Ovary (tissue), 9 donors: ENCODE results near the gene CAPN14. TPM values are rescaled to one million over a fixed set of nuclear protein-coding genes. Genes with fewer than 3 reads are reported as not detected.

ENCODE experiments used
- DNase-seq, 5 donors: peaks; one replicate each; pipeline ENCODE4 v3.0.0-alpha.2; 2019 to 2020
- H3K27ac ChIP-seq, 2 donors: fragments of 200-600 bp; one replicate each; pipeline versions ENCODE4 v1.5.1 to v1.8.0; 2019 to 2022
- H3K27me3 ChIP-seq: fragments of 200-600 bp; one replicate; pipeline ENCODE4 v1.8.0; 2022
- H3K36me3 ChIP-seq: fragments of 200-600 bp; sonication (generic); one replicate; pipeline ENCODE4 v1.5.1; 2019
- H3K4me1 ChIP-seq: one replicate; pipeline ENCODE4 v1.8.1; 2013; ENCODE audit warnings: mild to moderate bottlenecking, moderate library complexity; ENCODE audit not compliant: insufficient read depth
- H3K4me3 ChIP-seq: fragments of 200-600 bp; sonication (generic); one replicate; pipeline ENCODE4 v1.5.1; 2017
- H3K9me3 ChIP-seq, 2 donors: fragments of 200-600 bp in 1 of 2; sonication (generic) in 1 of 2; one replicate each; pipeline versions ENCODE4 v1.5.1 to v1.8.1; 2013 to 2019; ENCODE audit warnings: mild to moderate bottlenecking in 1 of 2, moderate library complexity in 1 of 2
- CTCF ChIP-seq, 3 donors: fragments of 450-650 bp in 2 of 3; fragments of 200-600 bp in 1 of 3; IDR thresholded peaks; one replicate each; pipeline versions ENCODE4 v1.5.1 to v1.8.0; 2016 to 2022; ENCODE audit warnings: antibody characterized with exemption in 3 of 3, mild to moderate bottlenecking in 1 of 3
- EP300 ChIP-seq: sonication (generic); formaldehyde crosslinking; IDR thresholded peaks from one replicate; pipeline ENCODE4 v1.6.1; 2017; ENCODE audit warnings: antibody characterized with exemption
- POLR2A ChIP-seq: fragments of 450-650 bp; IDR thresholded peaks from one replicate; pipeline ENCODE4 v1.6.1; 2017; ENCODE audit warnings: antibody characterized with exemption, mild to moderate bottlenecking, moderate library complexity
- WGBS, 3 donors: extraction: QIAGEN DNeasy Blood & Tissue Kit in 1 of 3; methylation state at CpG; one replicate each; pipeline versions ENCODE4 v1.1.5 to v1.1.7; 2013 to 2017; 5-methylcytosine and 5-hydroxymethylcytosine counted together
- intact Hi-C, 4 donors: fragments of 100-400 bp; cut with DNase I; formaldehyde crosslinking; loops; one replicate each; pipeline versions ENCODE4 v1.11.0 to v1.15.1; 2022 to 2023
- polyA plus RNA-seq, 2 donors: library from polyadenylated mRNA; stranded (reverse); fragments of 200-250 nt in 1 of 2; fragments of 350-450 nt in 1 of 2; fragmentation: Illumina TruSeq in 1 of 2; extraction: RNeasy Lipid Tissue Mini Kit (QIAGEN cat#74804) in 1 of 2; gene quantifications; one replicate each; pipeline ENCODE4 v1.2.3, GENCODE V29; 2013 to 2014
- total RNA-seq, 7 donors: library from RNA; depleted of rRNA in 2 of 7; stranded (reverse); fragments of >200 nt in 2 of 7; fragmentation: NEBNext Ultra II Directional in 3 of 7; extraction: Animal tissue kit (Norgen Biotek cat#: 25700) in 3 of 7; gene quantifications; one replicate each; pipeline versions ENCODE4 v1.1.0 to v1.2.4, GENCODE V29; 2016 to 2023
- donor health status: DM: no; HTN: no; CAD: no; lungs with moderate emphysema.
- donor health status: DM: no; HTN: no; CAD: no.
- donor health status: Bipolar disorder and iron deficiency.
- donor health status: DM: yes; HTN: yes; CAD: no.
- donor health status: DM: no; HTN: no; CAD: no.
- donor health status: DM: yes; HTN: yes; CAD: no.

The CAPN14 gene
- total and polyA plus RNA-seq, 9 donors: 0.05 to 0.23 (median 0.05) TPM; not detected in 2

GRCh38 chr2:31163011-31163539, 54.2 kb downstream of the CAPN14 start:
- no peaks in the 10 kb centered on the region for H3K36me3 ChIP-seq
- no peak overlapping the region for H3K27ac ChIP-seq
- 47 to 63% (median 57%) methylated on average over 6 of the region's 6 CpGs for WGBS, 3 donors
- no peaks in the 10 kb centered on the region for H3K9me3 ChIP-seq
- intact Hi-C loops: loop anchor here in 1 of 4 donors (10.0 kb wide), 1 partner anchor 428 kb away; no protein-coding TSS in a partner anchor
- DNase-seq: no peak
- no peak overlapping the region for H3K4me3 ChIP-seq
- no peaks in the 10 kb centered on the region for H3K4me1 ChIP-seq
- no peaks in the 10 kb centered on the region for H3K27me3 ChIP-seq
- TF ChIP-seq POLR2A (no peak), EP300 (no peak), CTCF (IDR thresholded peaks at IDR 0.05) (no peak)

GRCh38 chr2:31161637-31162036, 55.7 kb downstream of the CAPN14 start:
- WGBS, 3 donors: 83 to 87% (median 84%) methylated on average over 6 of the region's 6 CpGs
- Histone ChIP-seq H3K4me3 (no peak overlapping the region), H3K27ac (no peak overlapping the region), H3K4me1 (no peaks in the 10 kb centered on the region), H3K27me3 (no peaks in the 10 kb centered on the region), H3K9me3 (no peaks in the 10 kb centered on the region), H3K36me3 (no peaks in the 10 kb centered on the region)
- no peak for DNase-seq
- TF ChIP-seq POLR2A (no peak), CTCF (IDR thresholded peaks at IDR 0.05) (no peak), EP300 (no peak)
- intact Hi-C loops: loop anchor here in 1 of 4 donors (10.0 kb wide), 1 partner anchor 427 kb away; no protein-coding TSS in a partner anchor

GRCh38 chr2:31151501-31151900, 65.8 kb downstream of the CAPN14 start:
- intact Hi-C loops: no loop called here
- WGBS, 3 donors: 49 to 70% (median 58%) methylated on average over 6 of the region's 6 CpGs
- no peaks in the 10 kb centered on the region for H3K4me1 ChIP-seq
- H3K36me3 ChIP-seq: no peaks in the 10 kb centered on the region
- no peak overlapping the region for H3K27ac ChIP-seq
- no peak overlapping the region for H3K4me3 ChIP-seq
- no peaks in the 10 kb centered on the region for H3K9me3 ChIP-seq
- no peak for TF ChIP-seq CTCF (IDR thresholded peaks at IDR 0.05)
- no peak for TF ChIP-seq POLR2A
- no peak for TF ChIP-seq EP300
- H3K27me3 ChIP-seq: no peaks in the 10 kb centered on the region
- no peak for DNase-seq

GRCh38 chr2:31150120-31150670, 67.1 kb downstream of the CAPN14 start:
- no peak for DNase-seq
- H3K4me1 ChIP-seq: no peaks in the 10 kb centered on the region
- H3K27ac ChIP-seq: no peak overlapping the region
- 87 to 89% (median 89%) methylated on average over 6 of the region's 6 CpGs for WGBS, 3 donors
- H3K27me3 ChIP-seq: no peaks in the 10 kb centered on the region
- H3K36me3 ChIP-seq: no peaks in the 10 kb centered on the region
- intact Hi-C loops: no loop called here
- H3K9me3 ChIP-seq: no peaks in the 10 kb centered on the region
- TF ChIP-seq CTCF (IDR thresholded peaks at IDR 0.05) (no peak), POLR2A (no peak), EP300 (no peak)
- H3K4me3 ChIP-seq: no peak overlapping the region
